ENCODE measurements around the gene LRTM2. TPM values are rescaled to one million over a fixed set of nuclear protein-coding genes. Genes with fewer than 3 reads are reported as not detected.
A peak's percentile ranks its signal among the peaks of the same experiment; 100 is the strongest.

Gene LRTM2
- total RNA-seq, 3 donors from 2014 or later (not counting 1 experiment from before 2014, with no cell fraction given): not detected

DNA sequence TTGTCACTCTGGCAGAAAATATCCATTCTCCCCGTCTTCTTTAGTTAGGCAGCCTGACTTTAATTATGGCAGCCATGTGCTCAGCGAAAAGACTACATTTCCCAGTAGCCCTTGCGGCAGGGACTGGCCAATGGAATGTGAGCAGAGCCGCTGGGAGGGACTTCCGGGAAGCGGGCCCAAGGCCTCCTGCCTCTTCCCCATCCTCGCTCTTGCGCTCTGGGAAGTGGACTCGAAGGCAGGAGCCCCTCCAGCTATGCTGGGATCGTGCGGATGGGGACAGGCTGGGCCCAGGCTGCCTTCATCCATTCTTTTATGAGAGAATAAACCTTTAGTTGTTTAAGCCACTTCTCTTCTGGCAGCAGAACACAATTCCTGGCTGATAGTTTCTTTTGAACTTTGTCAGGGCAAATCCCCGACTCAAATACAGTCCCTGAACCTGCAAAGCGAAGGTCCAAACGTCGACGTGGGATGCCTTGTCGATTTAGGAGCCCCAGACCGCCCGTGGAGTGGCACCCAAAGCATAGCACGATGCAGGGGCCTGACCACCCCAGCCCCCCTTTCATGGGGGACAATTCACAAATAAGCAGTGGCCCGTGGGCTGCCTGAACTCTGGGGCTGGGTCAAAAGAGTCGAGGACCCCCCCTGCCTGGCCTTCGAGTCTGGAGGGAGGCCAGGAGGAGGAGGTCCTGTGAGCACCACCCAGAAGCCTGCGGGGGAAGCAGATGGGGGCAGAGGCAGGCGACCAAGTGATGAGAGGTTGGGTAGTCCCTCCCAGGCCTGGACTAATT lies 15.6 kb upstream of the LRTM2 start:
- H3K36me3 ChIP-seq (ENCODE audit: control insufficient read depth, insufficient read depth, low read length): no peaks in the 10 kb centered on the region
- no peaks in the 10 kb centered on the region for H3K27me3 ChIP-seq (ENCODE audit: control insufficient read depth, insufficient read depth, low read length)
- H3K4me3 ChIP-seq (ENCODE audit: low read length): no peak overlapping the region
- ATAC-seq (peak; percentile 90 to 99 (median 94)), DNase-seq (peak; percentile 75 to 93)
- peaks cover 21 to 25% of the 10 kb centered on the region in 2 donors for H3K4me1 Mint-ChIP-seq
- H3K27ac ChIP-seq (ENCODE audit: low read length): peak overlapping the region; percentile 47
- TF ChIP-seq CTCF (IDR thresholded peaks at IDR 0.05): no peak
- H3K27me3 Mint-ChIP-seq (ENCODE audit: low read depth in 2 of 2): no peaks in the 10 kb centered on the region
- 64% methylated on average over 25 of the region's 25 CpGs for WGBS (ENCODE audit: insufficient coverage)
- H3K9me3 Mint-ChIP-seq: no peaks in the 10 kb centered on the region
- peak overlapping the region; percentile 76 to 79 for H3K27ac Mint-ChIP-seq
- peaks cover 32% of the 10 kb centered on the region for H3K4me1 ChIP-seq (ENCODE audit: control insufficient read depth, insufficient read depth, low read length)
- H3K9me3 ChIP-seq (ENCODE audit: control insufficient read depth, insufficient read depth, low read length): no peaks in the 10 kb centered on the region
- no peaks in the 10 kb centered on the region for H3K36me3 Mint-ChIP-seq
- peak overlapping the region; percentile 60 for H3K4me3 Mint-ChIP-seq
- intact Hi-C loops (cut with micrococcal nuclease): no loop called here

DNA sequence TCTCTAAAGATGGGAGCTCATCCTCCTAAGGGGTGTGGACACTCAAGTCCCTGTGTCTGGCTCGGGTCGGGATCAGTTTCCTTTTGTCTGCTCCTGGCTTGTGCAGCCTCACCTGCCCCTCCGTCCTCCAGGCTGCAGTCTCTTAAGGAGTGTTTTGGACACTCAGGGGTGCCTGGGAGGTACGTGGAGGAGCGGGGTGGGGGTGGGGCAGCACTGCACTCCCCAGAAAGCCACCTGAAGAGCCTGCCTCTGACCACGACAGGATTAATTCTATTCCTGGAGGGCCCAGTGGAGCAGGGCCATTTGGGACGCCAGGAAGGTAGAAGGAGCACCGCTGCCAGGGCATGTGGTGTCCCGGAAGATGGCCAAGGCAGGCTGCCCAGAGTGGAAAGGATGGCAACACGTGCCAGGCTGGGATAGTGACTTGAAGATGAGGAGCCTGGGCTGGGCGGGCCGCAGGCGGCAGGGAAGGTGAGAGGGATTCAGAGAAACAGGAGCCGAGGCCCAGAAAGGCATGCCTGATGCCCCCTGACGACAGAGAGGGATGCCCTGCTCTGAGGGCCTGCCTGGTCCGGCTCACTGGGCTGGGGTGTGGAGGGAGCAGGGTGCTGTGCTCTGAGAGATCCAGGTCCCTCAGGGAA lies 14.8 kb upstream of the LRTM2 start:
- Mint-ChIP-seq H3K4me3 (no peak overlapping the region), H3K9me3 (no peaks in the 10 kb centered on the region), H3K36me3 (no peaks in the 10 kb centered on the region), H3K27me3 (ENCODE audit: low read depth in 2 of 2) (no peaks in the 10 kb centered on the region), H3K27ac (peak overlapping the region in 1 of 2 donors; percentile 79), H3K4me1 (peaks cover 24 to 33% of the 10 kb centered on the region in 2 donors)
- DNase-seq: no peak
- H3K4me3 ChIP-seq (ENCODE audit: low read length): no peak overlapping the region
- H3K4me1 ChIP-seq (ENCODE audit: control insufficient read depth, insufficient read depth, low read length): peaks cover 40% of the 10 kb centered on the region
- no peaks in the 10 kb centered on the region for H3K36me3 ChIP-seq (ENCODE audit: control insufficient read depth, insufficient read depth, low read length)
- H3K27me3 ChIP-seq (ENCODE audit: control insufficient read depth, insufficient read depth, low read length): no peaks in the 10 kb centered on the region
- no peak for ATAC-seq
- intact Hi-C loops (cut with micrococcal nuclease): no loop called here
- H3K9me3 ChIP-seq (ENCODE audit: control insufficient read depth, insufficient read depth, low read length): no peaks in the 10 kb centered on the region
- no peak overlapping the region for H3K27ac ChIP-seq (ENCODE audit: low read length)
- TF ChIP-seq CTCF (IDR thresholded peaks at IDR 0.05): no peak
- WGBS (ENCODE audit: insufficient coverage): 94% methylated on average over 16 of the region's 16 CpGs

- H3K4me1 Mint-ChIP-seq: peaks cover 24 to 42% of the 10 kb centered on the region in 2 donors
- DNase-seq: no peak
- no peaks in the 10 kb centered on the region for H3K36me3 Mint-ChIP-seq
- no peak for ATAC-seq
- no peak overlapping the region for H3K4me3 ChIP-seq (ENCODE audit: low read length)
- H3K27ac ChIP-seq (ENCODE audit: low read length): no peak overlapping the region
- WGBS (ENCODE audit: insufficient coverage): 81% methylated on average over 7 of the region's 7 CpGs
- intact Hi-C loops (cut with micrococcal nuclease): no loop called here
- H3K27me3 Mint-ChIP-seq (ENCODE audit: low read depth in 2 of 2): no peaks in the 10 kb centered on the region
- H3K27ac Mint-ChIP-seq: peak overlapping the region in 1 of 2 donors; percentile 64
- peaks cover 50% of the 10 kb centered on the region for H3K4me1 ChIP-seq (ENCODE audit: control insufficient read depth, insufficient read depth, low read length)
- no peak for TF ChIP-seq CTCF (IDR thresholded peaks at IDR 0.05)
- no peaks in the 10 kb centered on the region for H3K36me3 ChIP-seq (ENCODE audit: control insufficient read depth, insufficient read depth, low read length)
- no peaks in the 10 kb centered on the region for H3K9me3 Mint-ChIP-seq
- H3K27me3 ChIP-seq (ENCODE audit: control insufficient read depth, insufficient read depth, low read length): no peaks in the 10 kb centered on the region
- H3K9me3 ChIP-seq (ENCODE audit: control insufficient read depth, insufficient read depth, low read length): no peaks in the 10 kb centered on the region
- peak overlapping the region; percentile 21 for H3K4me3 Mint-ChIP-seq
Observed at GRCh38 chr12:1806301-1807086, 13.9 kb upstream of the LRTM2 start.
